ENCODE data around the gene UBFD1.
"Not testable (repeated sequence)": the region's sequence is repeated elsewhere in the genome, so short reads cannot be mapped to it uniquely, and the experiment has no call there.

The UBFD1 gene

GRCh38 chr16:23610905-23611304, 53.4 kb downstream of the UBFD1 start:
- not testable (repeated sequence) for DNase-seq

DNA sequence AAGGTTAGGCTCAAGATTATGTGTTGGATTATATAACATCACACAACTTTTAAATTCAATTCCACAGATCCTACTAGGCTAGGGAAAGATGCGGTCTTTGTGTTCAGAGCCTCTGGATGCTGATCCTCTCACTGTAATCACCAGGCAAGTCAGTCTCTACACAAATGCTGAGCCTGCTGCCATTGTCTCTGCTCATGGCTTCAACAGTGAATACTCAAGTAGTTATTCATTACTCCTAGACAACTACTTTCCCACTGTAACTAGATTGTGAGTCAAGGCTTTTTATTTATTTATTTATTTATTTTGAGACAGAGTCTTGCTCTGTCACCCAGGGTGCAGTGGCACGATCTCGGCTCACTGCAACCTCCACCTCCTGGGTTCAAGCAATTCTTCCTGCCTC, 54.4 kb downstream of the UBFD1 start:
- DNase-seq: no peak

DNA sequence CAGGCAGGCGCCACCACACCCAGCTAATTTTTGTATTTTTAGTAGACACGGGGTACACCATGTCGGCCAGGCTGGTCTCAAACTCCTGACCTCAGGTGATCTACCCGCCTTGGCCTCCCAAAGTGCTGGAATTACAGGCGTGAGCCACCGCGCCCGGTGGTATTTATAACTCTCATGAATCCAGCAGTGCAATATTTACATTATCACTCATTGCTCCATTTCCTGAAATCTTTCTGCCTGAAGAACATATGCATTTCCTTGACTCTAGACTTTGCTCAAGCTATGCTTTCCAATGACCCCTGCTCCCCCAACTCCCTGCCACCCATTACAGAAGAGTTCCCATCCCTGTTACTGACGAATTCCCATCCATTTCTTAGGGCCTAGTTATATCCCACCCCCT, 58.3 kb downstream of the UBFD1 start:
- no peak for DNase-seq

Data from CD4-positive, alpha-beta T cell treated with Interleukin-1 beta for 1 hour (primary cell).